HepG2 (cell line): ENCODE results near the gene CPNE4. TPM values are rescaled to one million over a fixed set of nuclear protein-coding genes. Genes with fewer than 3 reads are reported as not detected.

ENCODE experiments used
- ATAC-seq: fragments of 200-7000 bp; cut with Tn5 transposase; 3 replicates; pipeline ENCODE4 v1.9.1; 2020; ENCODE audit warnings: mild to moderate bottlenecking, moderate library complexity
- BruUV-seq: library from RNA; stranded (reverse); fragments of 400-500 nt; replicated peaks from 2 replicates; lab custom pipeline; 2021; lab: Mats Ljungman, UMichigan
- CTCF ChIA-PET: fragments of 300-600 bp; formaldehyde crosslinking; extraction: SDS; loops from one replicate; lab custom pipeline; 2021; ENCODE audit warnings: low total read pairs, inconsistent platforms, low intra/inter-chr PET ratio; lab: Yijun Ruan, JAX
- POLR2A ChIA-PET: fragments of 350-600 bp; sonication (Branson Sonifier 250); formaldehyde crosslinking; loops from one replicate; lab custom pipeline; 2020; ENCODE audit warnings: antibody characterized with exemption, inconsistent platforms; lab: Yijun Ruan, JAX
- DNase-seq: peaks from one replicate; pipeline ENCODE4 v3.0.0-alpha.2; 2015; ENCODE audit warnings: low spot score
- FAIRE-seq: peaks from 3 replicates; lab custom pipeline; 2011; peaks lifted over from hg19 to GRCh38; lab: Jason Lieb, UNC
- H2AFZ ChIP-seq: one replicate; pipeline ENCODE4 v1.6.1; 2011; ENCODE audit warnings: low read length, inconsistent platforms
- H3K27ac ChIP-seq: fragments of 300-600 bp; 3 replicates; pipeline ENCODE4 v1.8.0; 2011; ENCODE audit warnings: mixed run types, mild to moderate bottlenecking, mixed read lengths, low read length, inconsistent platforms; ENCODE audit not compliant: insufficient read depth; ENCODE audit errors: extremely low read length
- H3K27me3 ChIP-seq, 2 experiments: fragments of 200-600 bp in 1 of 2; 2 replicates in 1 of 2; 3 replicates in 1 of 2; pipeline versions ENCODE4 v1.6.0 to v1.8.0; 2011; ENCODE audit warnings: low read length in 2 of 2, mild to moderate bottlenecking in 2 of 2, moderate library complexity in 2 of 2, inconsistent platforms in 1 of 2; ENCODE audit not compliant: insufficient read depth in 2 of 2, control insufficient read depth in 1 of 2
- H3K36me3 ChIP-seq, 2 experiments: fragments of 200-600 bp in 1 of 2; replicated peaks in 1 of 2; 2 replicates in 1 of 2; 3 replicates in 1 of 2; pipeline versions ENCODE4 v1.5.1 to v1.8.0; 2011; ENCODE audit warnings: low read length in 2 of 2, inconsistent platforms in 1 of 2; ENCODE audit not compliant: insufficient read depth in 2 of 2, control insufficient read depth in 1 of 2
- H3K4me1 ChIP-seq: 2 replicates; pipeline ENCODE4 v1.5.1; 2012; ENCODE audit warnings: low read length, inconsistent platforms; ENCODE audit not compliant: insufficient read depth
- H3K4me2 ChIP-seq: 2 replicates; pipeline ENCODE4 v1.6.0; 2011; ENCODE audit warnings: low read depth, low read length, inconsistent platforms
- H3K4me3 ChIP-seq, 3 experiments: fragments of 200-600 bp in 1 of 3; sonication (generic), shearing (Covaris generic) in 1 of 3; replicated peaks in 1 of 3; 2 replicates each; pipeline ENCODE4 v1.5.1; 2011 to 2016; ENCODE audit warnings: low read length in 3 of 3, inconsistent platforms in 2 of 3, low read depth in 2 of 3, mild to moderate bottlenecking in 2 of 3, control low read depth in 1 of 3, mixed read lengths in 1 of 3; ENCODE audit not compliant: insufficient read depth in 1 of 3
- H3K79me2 ChIP-seq: one replicate; pipeline ENCODE4 v1.6.1; 2011; ENCODE audit warnings: low read length, inconsistent platforms; ENCODE audit not compliant: insufficient read depth
- H3K9ac ChIP-seq: 2 replicates; pipeline ENCODE4 v1.6.0; 2011; ENCODE audit warnings: mild to moderate bottlenecking, low read depth, low read length, inconsistent platforms; ENCODE audit not compliant: insufficient read depth
- H3K9me3 ChIP-seq: 2 replicates; pipeline ENCODE4 v1.5.1; 2012; ENCODE audit warnings: mild to moderate bottlenecking, low read length
- H4K20me1 ChIP-seq: 2 replicates; pipeline ENCODE4 v1.6.0; 2011; ENCODE audit warnings: inconsistent platforms, mild to moderate bottlenecking, low read length, moderate library complexity; ENCODE audit not compliant: insufficient read depth
- ARHGAP35 ChIP-seq: sonication (generic); formaldehyde crosslinking; IDR thresholded peaks from 2 replicates; pipeline ENCODE4 v1.9.0; 2022; ENCODE audit warnings: mild to moderate bottlenecking, inconsistent platforms, moderate library complexity, missing genetic modification reagents, borderline replicate concordance
- HOXD1 ChIP-seq: sonication (generic); formaldehyde crosslinking; IDR thresholded peaks from 2 replicates; pipeline ENCODE4 v1.5.0; 2020; ENCODE audit warnings: missing genetic modification reagents
- RFX3 ChIP-seq: IDR thresholded peaks from 2 replicates; pipeline ENCODE4 v1.6.1; 2016; ENCODE audit warnings: missing biosample characterization, missing genetic modification reagents
- ZC3H13 ChIP-seq: sonication (generic); formaldehyde crosslinking; IDR thresholded peaks from 2 replicates; pipeline ENCODE4 v1.8.1; 2023; ENCODE audit warnings: mild to moderate bottlenecking, missing genetic modification reagents, moderate library complexity
- WGBS: methylation state at CpG from one replicate; pipeline ENCODE4 v1.1.6; 2017; ENCODE audit warnings: low lambda C conversion rate; 5-methylcytosine and 5-hydroxymethylcytosine counted together
- in situ Hi-C: cut with HindIII; loops from 2 replicates; pipeline ENCODE4 v1.10.0; 2017; ENCODE audit warnings: low pct_unique_long_range_greater_than_20kb; ENCODE audit not compliant: extremely low pct_ligation_motif_present
- intact Hi-C: fragments of 100-400 bp; cut with micrococcal nuclease; formaldehyde crosslinking; loops from one replicate; pipeline ENCODE4 v1.10.0; 2022; ENCODE audit not compliant: unreplicated experiment
- polyA plus RNA-seq, 8 experiments: library from polyadenylated mRNA; depleted of rRNA in 3 of 8; stranded (reverse) in 7 of 8; unstranded in 1 of 8; fragments of >200 nt; fragmentation: Illumina TruSeq in 4 of 8; extraction: Trizol in 4 of 8; gene quantifications; 2 replicates each; pipeline versions ENCODE4 v1.2.1 to v1.2.3, GENCODE V29; 2011 to 2016; ENCODE audit warnings: low read depth in 4 of 8, missing spikeins in 1 of 8, mixed read lengths in 1 of 8; ENCODE audit not compliant: insufficient read depth in 1 of 8
- total RNA-seq, 5 experiments: library from RNA; depleted of rRNA; stranded (reverse); fragments of >200 nt; fragmentation: Illumina TruSeq; extraction: Trizol; gene quantifications; 2 replicates each; pipeline ENCODE4 v1.2.3, GENCODE V29; 2016; ENCODE audit warnings: low read depth in 1 of 5
- TF ChIP-seq, protein P1 (sequence below): sonication (generic); formaldehyde crosslinking; IDR thresholded peaks from 2 replicates; pipeline ENCODE4 v1.4.0; 2020; ENCODE audit warnings: missing genetic modification reagents
- TF ChIP-seq, protein P2 (sequence below): sonication (generic); formaldehyde crosslinking; IDR thresholded peaks from 2 replicates; pipeline ENCODE4 v1.8.0; 2023; ENCODE audit warnings: mild to moderate bottlenecking, missing genetic modification reagents
- TF ChIP-seq, protein P3 (sequence below), 2 experiments: sonication (generic) in 1 of 2; formaldehyde crosslinking in 1 of 2; IDR thresholded peaks; 2 replicates each; pipeline versions ENCODE4 v1.4.0 to v1.6.1; 2016 to 2020; ENCODE audit warnings: borderline replicate concordance in 1 of 2, low read depth in 1 of 2, mild to moderate bottlenecking in 1 of 2, missing genetic modification reagents in 1 of 2
- TF ChIP-seq, protein P4 (sequence below): sonication (generic); formaldehyde crosslinking; IDR thresholded peaks from 2 replicates; pipeline ENCODE4 v1.9.0; 2021; ENCODE audit warnings: missing genetic modification reagents, mild to moderate bottlenecking, borderline replicate concordance

Gene CPNE4
- total and polyA plus RNA-seq, 2 of the 13 experiments (the other 11 are each of a cell fraction or from before 2014, with no cell fraction given): not detected

DNA sequence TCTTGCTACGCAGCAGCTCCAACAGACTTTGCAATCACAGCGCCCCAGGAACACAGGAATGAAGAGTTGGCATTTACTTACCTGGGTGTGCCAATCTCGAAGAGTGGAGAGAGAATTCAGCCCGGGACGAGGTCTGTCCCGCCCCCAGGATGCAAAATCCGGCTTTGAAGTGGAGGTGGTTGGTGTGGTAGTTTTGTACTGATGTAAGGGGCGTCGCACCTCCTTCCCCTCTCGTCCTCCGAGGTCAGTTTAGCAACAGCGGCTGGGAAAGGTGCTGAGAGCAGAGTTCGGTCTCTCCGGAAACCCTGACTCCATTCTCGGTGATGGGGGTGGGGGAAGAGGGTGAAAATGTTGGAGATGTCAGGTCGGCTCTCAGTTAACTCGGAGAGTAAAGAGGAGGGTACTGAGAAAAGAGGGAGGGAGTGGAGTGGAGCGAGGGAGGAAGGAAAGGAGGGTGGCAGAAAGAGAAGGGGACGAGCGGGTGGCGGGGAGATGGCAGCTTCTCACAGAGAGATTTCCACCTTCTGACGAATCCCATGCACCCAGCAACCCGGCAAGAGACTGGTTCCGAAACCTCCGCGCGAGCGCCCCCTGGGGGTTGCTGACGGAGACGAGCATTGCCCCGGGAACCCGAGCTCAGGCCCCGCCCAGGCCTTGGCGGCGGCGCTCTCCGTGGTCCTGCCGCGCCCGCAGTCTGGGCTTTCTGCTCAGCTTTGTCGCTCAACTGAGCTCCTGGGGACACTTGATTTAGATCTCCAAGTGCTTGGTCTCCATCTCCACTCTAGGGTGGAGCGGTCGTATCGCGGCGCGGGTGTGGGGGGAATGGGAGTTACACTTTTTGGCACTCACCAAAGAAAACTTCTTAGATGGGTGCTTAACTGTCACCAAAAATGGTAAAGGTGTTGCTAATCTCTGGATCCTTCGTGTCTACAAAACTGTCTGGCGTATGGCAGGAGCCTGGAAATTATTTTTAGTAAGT is at the start of gene CPNE4 (continued):
- no peak for TF ChIP-seq ZC3H13 (CRISPR knock-in tag)
- TF ChIP-seq, protein P1, sequence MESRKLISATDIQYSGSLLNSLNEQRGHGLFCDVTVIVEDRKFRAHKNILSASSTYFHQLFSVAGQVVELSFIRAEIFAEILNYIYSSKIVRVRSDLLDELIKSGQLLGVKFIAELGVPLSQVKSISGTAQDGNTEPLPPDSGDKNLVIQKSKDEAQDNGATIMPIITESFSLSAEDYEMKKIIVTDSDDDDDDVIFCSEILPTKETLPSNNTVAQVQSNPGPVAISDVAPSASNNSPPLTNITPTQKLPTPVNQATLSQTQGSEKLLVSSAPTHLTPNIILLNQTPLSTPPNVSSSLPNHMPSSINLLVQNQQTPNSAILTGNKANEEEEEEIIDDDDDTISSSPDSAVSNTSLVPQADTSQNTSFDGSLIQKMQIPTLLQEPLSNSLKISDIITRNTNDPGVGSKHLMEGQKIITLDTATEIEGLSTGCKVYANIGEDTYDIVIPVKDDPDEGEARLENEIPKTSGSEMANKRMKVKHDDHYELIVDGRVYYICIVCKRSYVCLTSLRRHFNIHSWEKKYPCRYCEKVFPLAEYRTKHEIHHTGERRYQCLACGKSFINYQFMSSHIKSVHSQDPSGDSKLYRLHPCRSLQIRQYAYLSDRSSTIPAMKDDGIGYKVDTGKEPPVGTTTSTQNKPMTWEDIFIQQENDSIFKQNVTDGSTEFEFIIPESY (CRISPR knock-in tag): no peak
- TF ChIP-seq HOXD1 (CRISPR knock-in tag): 0 out of 2 replicates have a peak, but pooled peaks have one; percentile 57
- TF ChIP-seq RFX3 (CRISPR knock-in tag): no peak
- TF ChIP-seq ARHGAP35 (CRISPR knock-in tag): no peak

DNA sequence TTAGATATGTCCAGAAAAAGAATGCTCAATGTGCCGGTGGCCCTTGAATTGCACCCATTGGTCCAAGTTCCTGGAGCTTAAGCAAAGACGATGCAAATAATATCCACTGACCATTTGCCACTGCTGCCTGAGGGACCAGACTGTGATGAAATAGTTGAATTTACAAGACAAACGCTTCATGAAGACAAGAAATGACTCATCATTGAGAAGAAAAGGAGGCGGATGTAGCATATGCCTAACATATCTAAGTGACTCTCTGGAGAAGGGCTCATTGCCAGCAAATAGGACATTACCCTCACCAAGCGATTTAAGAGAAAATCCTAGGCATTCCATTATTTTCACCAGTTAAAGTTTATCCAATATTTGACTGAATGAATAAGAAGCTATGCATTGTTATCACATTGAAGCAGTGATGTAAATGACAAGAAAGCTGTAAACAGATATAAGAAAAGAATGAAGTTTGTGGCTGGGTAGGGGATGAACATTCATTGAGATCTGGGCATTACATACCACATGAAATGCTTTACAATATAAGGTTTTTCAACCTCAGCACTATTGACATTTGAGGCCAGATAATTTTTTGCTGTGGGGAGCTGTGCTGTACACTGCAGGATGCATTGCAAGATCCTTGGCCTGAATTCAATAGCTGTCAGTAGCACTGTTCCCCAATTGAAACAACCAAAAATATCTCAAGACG is 48.9 kb upstream of the CPNE4 start:
- ChIA-PET POLR2A (no interaction called here), CTCF (no interaction called here)
- no peak overlapping the region for H3K27ac ChIP-seq
- in situ Hi-C loops: no loop called here
- H3K79me2 ChIP-seq: no peaks in the 10 kb centered on the region
- no peak for FAIRE-seq
- DNase-seq: no peak
- H3K4me2 ChIP-seq: no peak overlapping the region
- no peak overlapping the region for H3K4me3 ChIP-seq
- intact Hi-C loops: no loop called here
- no peaks in the 10 kb centered on the region for H3K9me3 ChIP-seq
- H3K4me1 ChIP-seq: no peaks in the 10 kb centered on the region
- 8% methylated on average over 6 of the region's 6 CpGs for WGBS
- no peaks in the 10 kb centered on the region for H4K20me1 ChIP-seq
- H3K27me3 ChIP-seq: no peaks in the 10 kb centered on the region
- no peak overlapping the region for H2AFZ ChIP-seq
- no TSS peak for BruUV-seq
- H3K9ac ChIP-seq: no peak overlapping the region
- ATAC-seq: no peak
- H3K36me3 ChIP-seq: no peaks in the 10 kb centered on the region
- TF ChIP-seq, protein P2, sequence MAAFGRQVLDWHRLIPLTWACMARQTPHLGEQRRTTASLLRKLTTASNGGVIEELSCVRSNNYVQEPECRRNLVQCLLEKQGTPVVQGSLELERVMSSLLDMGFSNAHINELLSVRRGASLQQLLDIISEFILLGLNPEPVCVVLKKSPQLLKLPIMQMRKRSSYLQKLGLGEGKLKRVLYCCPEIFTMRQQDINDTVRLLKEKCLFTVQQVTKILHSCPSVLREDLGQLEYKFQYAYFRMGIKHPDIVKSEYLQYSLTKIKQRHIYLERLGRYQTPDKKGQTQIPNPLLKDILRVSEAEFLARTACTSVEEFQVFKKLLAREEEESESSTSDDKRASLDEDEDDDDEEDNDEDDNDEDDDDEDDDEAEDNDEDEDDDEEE: no peak
- TF ChIP-seq, protein P3, sequence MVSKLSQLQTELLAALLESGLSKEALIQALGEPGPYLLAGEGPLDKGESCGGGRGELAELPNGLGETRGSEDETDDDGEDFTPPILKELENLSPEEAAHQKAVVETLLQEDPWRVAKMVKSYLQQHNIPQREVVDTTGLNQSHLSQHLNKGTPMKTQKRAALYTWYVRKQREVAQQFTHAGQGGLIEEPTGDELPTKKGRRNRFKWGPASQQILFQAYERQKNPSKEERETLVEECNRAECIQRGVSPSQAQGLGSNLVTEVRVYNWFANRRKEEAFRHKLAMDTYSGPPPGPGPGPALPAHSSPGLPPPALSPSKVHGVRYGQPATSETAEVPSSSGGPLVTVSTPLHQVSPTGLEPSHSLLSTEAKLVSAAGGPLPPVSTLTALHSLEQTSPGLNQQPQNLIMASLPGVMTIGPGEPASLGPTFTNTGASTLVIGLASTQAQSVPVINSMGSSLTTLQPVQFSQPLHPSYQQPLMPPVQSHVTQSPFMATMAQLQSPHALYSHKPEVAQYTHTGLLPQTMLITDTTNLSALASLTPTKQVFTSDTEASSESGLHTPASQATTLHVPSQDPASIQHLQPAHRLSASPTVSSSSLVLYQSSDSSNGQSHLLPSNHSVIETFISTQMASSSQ (IDR thresholded peaks at IDR 0.05; ENCODE audit: low read depth): no peak
- TF ChIP-seq, protein P3 (CRISPR knock-in tag; IDR thresholded peaks at IDR 0.05; ENCODE audit: borderline replicate concordance): no peak
- TF ChIP-seq, protein P4, sequence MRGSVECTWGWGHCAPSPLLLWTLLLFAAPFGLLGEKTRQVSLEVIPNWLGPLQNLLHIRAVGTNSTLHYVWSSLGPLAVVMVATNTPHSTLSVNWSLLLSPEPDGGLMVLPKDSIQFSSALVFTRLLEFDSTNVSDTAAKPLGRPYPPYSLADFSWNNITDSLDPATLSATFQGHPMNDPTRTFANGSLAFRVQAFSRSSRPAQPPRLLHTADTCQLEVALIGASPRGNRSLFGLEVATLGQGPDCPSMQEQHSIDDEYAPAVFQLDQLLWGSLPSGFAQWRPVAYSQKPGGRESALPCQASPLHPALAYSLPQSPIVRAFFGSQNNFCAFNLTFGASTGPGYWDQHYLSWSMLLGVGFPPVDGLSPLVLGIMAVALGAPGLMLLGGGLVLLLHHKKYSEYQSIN (CRISPR knock-in tag): no peak
